HCT116 (cell line): ENCODE results near the gene RNF207. TPM values are rescaled to one million over a fixed set of nuclear protein-coding genes. Genes with fewer than 3 reads are reported as not detected.

Source experiments
- ATAC-seq: fragments of 200-7000 bp; cut with Tn5 transposase; 2 replicates; pipeline ENCODE4 v1.9.1; 2020; ENCODE audit warnings: mild to moderate bottlenecking, moderate library complexity
- BruUV-seq: library from RNA; stranded (reverse); fragments of 400-500 nt; replicated peaks from 2 replicates; lab custom pipeline; 2021; lab: Mats Ljungman, UMichigan
- CTCF ChIA-PET: fragments of 300-600 bp; sonication (Branson Sonifier 250); formaldehyde crosslinking; loops from one replicate; lab custom pipeline; 2021; ENCODE audit warnings: antibody characterized with exemption; lab: Charles Lee
- POLR2A ChIA-PET: fragments of 300-600, 350-600 bp; sonication (Branson Sonifier 250); formaldehyde crosslinking; loops from one replicate; lab custom pipeline; 2021; ENCODE audit warnings: antibody characterized with exemption; lab: Charles Lee
- RAD21 ChIA-PET, 2 experiments: fragments of 300-600 bp; sonication (Branson Sonifier 250); formaldehyde crosslinking; loops; one replicate each; lab custom pipeline; 2023; ENCODE audit warnings: low total read pairs in 2 of 2; ENCODE audit not compliant: uncharacterized antibody in 2 of 2, unreplicated experiment in 2 of 2, low non-redundant PET in 1 of 2; lab: Charles Lee
- DNase-seq: peaks from one replicate; pipeline ENCODE4 v3.0.0-alpha.2; 2010; ENCODE audit warnings: low read depth, low spot score
- H2AFZ ChIP-seq: fragments of 200-600 bp; shearing (Covaris generic), sonication (generic); 2 replicates; pipeline ENCODE4 v1.6.1; 2017; ENCODE audit warnings: low read depth, mixed run types, mixed read lengths, antibody characterized with exemption, low read length; ENCODE audit not compliant: poor library complexity, severe bottlenecking
- H3K27ac ChIP-seq: 2 replicates; pipeline ENCODE4 v1.5.1; 2012; ENCODE audit warnings: low read depth, low read length
- H3K27me3 ChIP-seq: fragments of 200-600 bp; sonication (generic); 2 replicates; pipeline ENCODE4 v1.6.1; 2016; ENCODE audit warnings: mixed run types, low read length, mixed read lengths; ENCODE audit not compliant: insufficient read depth
- H3K36me3 ChIP-seq, 2 experiments: fragments of 200-500 bp in 1 of 2; fragments of 200-600 bp in 1 of 2; sonication (Bioruptor generic) in 1 of 2; sonication (generic) in 1 of 2; 2 replicates each; pipeline versions ENCODE4 v1.5.1 to v1.6.1; 2014 to 2016; ENCODE audit warnings: low read length in 2 of 2, inconsistent platforms in 1 of 2, mixed read lengths in 1 of 2, mixed run types in 1 of 2; ENCODE audit not compliant: insufficient read depth in 2 of 2, control insufficient read depth in 1 of 2
- H3K4me1 ChIP-seq, 2 experiments: fragments of 200-600 bp in 1 of 2; sonication (generic) in 1 of 2; 2 replicates each; pipeline versions ENCODE4 v1.5.1 to v1.6.1; 2012 to 2017; ENCODE audit warnings: low read length in 2 of 2, inconsistent platforms in 1 of 2, mild to moderate bottlenecking in 1 of 2, mixed read lengths in 1 of 2, mixed run types in 1 of 2, moderate library complexity in 1 of 2; ENCODE audit not compliant: insufficient read depth in 2 of 2, control insufficient read depth in 1 of 2
- H3K4me2 ChIP-seq: fragments of 200-600 bp; sonication (generic); 2 replicates; pipeline ENCODE4 v1.6.1; 2017; ENCODE audit warnings: mixed run types, low read length, mixed read lengths
- H3K4me3 ChIP-seq, 2 experiments: fragments of 200-600 bp in 1 of 2; sonication (generic) in 1 of 2; replicated peaks in 1 of 2; 2 replicates each; pipeline ENCODE4 v1.5.1; 2011 to 2016; ENCODE audit warnings: low read length in 2 of 2, control low read depth in 1 of 2, low read depth in 1 of 2, mild to moderate bottlenecking in 1 of 2, mixed read lengths in 1 of 2, mixed run types in 1 of 2
- H3K79me2 ChIP-seq: fragments of 200-600 bp; sonication (generic); 2 replicates; pipeline ENCODE4 v1.6.1; 2017; ENCODE audit warnings: mild to moderate bottlenecking, mixed run types, low read length, moderate library complexity, mixed read lengths; ENCODE audit not compliant: insufficient read depth
- H3K9ac ChIP-seq: fragments of 200-600 bp; sonication (generic); 2 replicates; pipeline ENCODE4 v1.6.1; 2016; ENCODE audit warnings: low read length, mixed read lengths
- H3K9me2 ChIP-seq: fragments of 200-600 bp; sonication (generic), shearing (Covaris generic); 2 replicates; pipeline ENCODE4 v1.6.1; 2017; ENCODE audit warnings: mixed run types, mild to moderate bottlenecking, moderate library complexity; ENCODE audit not compliant: insufficient read depth
- H3K9me3 ChIP-seq, 2 experiments: fragments of 200-500 bp in 1 of 2; fragments of 200-600 bp in 1 of 2; sonication (Bioruptor generic) in 1 of 2; sonication (generic) in 1 of 2; 2 replicates each; pipeline ENCODE4 v1.6.1; 2014 to 2017; ENCODE audit warnings: low read length in 2 of 2, mixed read lengths in 2 of 2, inconsistent platforms in 1 of 2, low read depth in 1 of 2, mild to moderate bottlenecking in 1 of 2, mixed run types in 1 of 2, moderate library complexity in 1 of 2; ENCODE audit not compliant: control insufficient read depth in 1 of 2, insufficient read depth in 1 of 2
- H4K20me1 ChIP-seq: fragments of 200-600 bp; sonication (generic), shearing (Covaris generic); 2 replicates; pipeline ENCODE4 v1.6.1; 2017; ENCODE audit warnings: mixed run types, mild to moderate bottlenecking, moderate library complexity; ENCODE audit not compliant: insufficient read depth
- CEBPB ChIP-seq: IDR thresholded peaks from 2 replicates; pipeline ENCODE4 v1.6.1; 2012; ENCODE audit warnings: low read depth
- CTCF ChIP-seq, 3 experiments: fragments of 200-600 bp in 1 of 3; sonication (generic) in 1 of 3; IDR thresholded peaks in 2 of 3; conservative IDR thresholded peaks in 1 of 3; 2 replicates each; pipeline ENCODE4 v1.5.1; 2012 to 2017; ENCODE audit warnings: low read depth in 2 of 3, low read length in 2 of 3, antibody characterized with exemption in 1 of 3, borderline replicate concordance in 1 of 3, control low read depth in 1 of 3, mild to moderate bottlenecking in 1 of 3, mixed read lengths in 1 of 3, mixed run types in 1 of 3, moderate library complexity in 1 of 3; ENCODE audit not compliant: insufficient read depth in 1 of 3
- EGR1 ChIP-seq: IDR thresholded peaks from 2 replicates; pipeline ENCODE4 v1.6.1; 2012; ENCODE audit warnings: low read depth
- EZH2 ChIP-seq: fragments of 200-600 bp; sonication (generic); IDR thresholded peaks from 2 replicates; pipeline ENCODE4 v1.6.1; 2017; ENCODE audit warnings: antibody characterized with exemption, mixed run types
- JUND ChIP-seq: IDR thresholded peaks from 2 replicates; pipeline ENCODE4 v1.6.1; 2012
- POLR2AphosphoS5 ChIP-seq: IDR thresholded peaks from 2 replicates; pipeline ENCODE4 v1.6.1; 2011; ENCODE audit warnings: mild to moderate bottlenecking, low read depth, low read length, moderate library complexity
- SP1 ChIP-seq: IDR thresholded peaks from 2 replicates; pipeline ENCODE4 v1.6.1; 2012; ENCODE audit warnings: low read depth
- SRF ChIP-seq: IDR thresholded peaks from 2 replicates; pipeline ENCODE4 v1.6.1; 2012; ENCODE audit warnings: low read depth
- TCF7L2 ChIP-seq: IDR thresholded peaks from 2 replicates; pipeline ENCODE4 v1.7.0; 2011; ENCODE audit warnings: borderline replicate concordance, inconsistent platforms; ENCODE audit not compliant: insufficient read depth, insufficient read length; ENCODE audit errors: extremely low read depth
- YY1 ChIP-seq: IDR thresholded peaks from 2 replicates; pipeline ENCODE4 v1.6.1; 2011; ENCODE audit warnings: low read length, low read depth, moderate library complexity, mild to moderate bottlenecking; ENCODE audit not compliant: insufficient replicate concordance; ENCODE audit errors: extremely low read depth
- ZBTB33 ChIP-seq: IDR thresholded peaks from 2 replicates; pipeline ENCODE4 v1.6.1; 2011; ENCODE audit warnings: mild to moderate bottlenecking, low read length, moderate library complexity; ENCODE audit not compliant: insufficient replicate concordance; ENCODE audit errors: extremely low read depth
- ZNF274 ChIP-seq: fragments of 200-500 bp; sonication (Bioruptor generic); IDR thresholded peaks from 2 replicates; pipeline ENCODE4 v1.6.1; 2014; ENCODE audit warnings: mild to moderate bottlenecking, low read depth, low read length, inconsistent platforms
- intact Hi-C: fragments of 100-400 bp; cut with micrococcal nuclease; formaldehyde crosslinking; loops from 2 replicates; pipeline ENCODE4 v1.10.0; 2022
- total RNA-seq: library from RNA; stranded (reverse); gene quantifications from one replicate; pipeline ENCODE4 v1.2.1, GENCODE V29; 2021; ENCODE audit not compliant: unreplicated experiment
- TF ChIP-seq, protein P1 (sequence below): IDR thresholded peaks from 2 replicates; pipeline ENCODE4 v1.6.1; 2012

The RNF207 gene
- total RNA-seq, 1 experiment from 2014 or later = 61.2 TPM

DNA sequence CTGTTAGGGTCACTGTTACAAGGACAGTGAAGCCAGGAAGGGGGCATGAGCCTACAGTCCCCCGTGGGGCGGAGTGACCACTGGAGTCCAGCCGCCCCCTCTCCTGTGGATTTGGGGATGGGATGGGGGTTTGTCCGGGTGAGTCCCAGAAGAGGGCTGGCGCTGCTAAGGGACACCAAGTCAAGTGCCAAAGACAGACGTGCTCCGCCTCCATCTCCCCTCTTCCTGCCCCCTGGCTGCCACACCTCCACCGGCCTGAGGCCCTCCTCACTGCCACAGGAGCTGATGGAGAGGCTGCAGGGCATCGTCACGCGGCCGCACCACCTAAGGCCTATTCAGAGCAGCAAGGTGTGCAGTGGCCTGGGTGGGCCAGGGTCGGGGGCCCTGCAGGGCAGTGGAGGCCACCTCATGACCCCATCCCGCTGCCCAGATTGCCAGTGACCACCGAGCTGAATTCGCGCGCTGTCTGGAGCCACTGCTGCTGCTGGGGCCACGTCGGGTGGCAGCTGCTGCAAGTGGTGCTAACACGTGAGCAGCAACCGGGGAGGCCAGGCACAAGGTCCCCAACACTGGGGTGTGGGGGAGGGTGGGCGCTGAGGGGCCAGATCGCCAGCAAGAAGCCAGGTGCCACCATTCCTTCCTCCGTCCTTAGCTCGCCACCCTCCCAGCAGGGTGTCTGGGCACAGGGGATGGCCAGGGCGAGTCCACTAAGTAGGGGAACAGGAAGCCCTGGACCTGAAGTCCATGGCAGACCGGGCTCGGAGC lies 4.9 kb downstream of the RNF207 start (continued):
- TF ChIP-seq CTCF (IDR thresholded peaks at IDR 0.05 in 2 of 3, conservative IDR thresholded peaks at IDR 0.05 in 1 of 3; ENCODE audit: borderline replicate concordance in 1 of 3, insufficient read depth in 1 of 3, low read depth in 2 of 3, low read length in 2 of 3) (no peak), TCF7L2 (no peak), SP1 (no peak), SRF (no peak), CEBPB (no peak)

DNA sequence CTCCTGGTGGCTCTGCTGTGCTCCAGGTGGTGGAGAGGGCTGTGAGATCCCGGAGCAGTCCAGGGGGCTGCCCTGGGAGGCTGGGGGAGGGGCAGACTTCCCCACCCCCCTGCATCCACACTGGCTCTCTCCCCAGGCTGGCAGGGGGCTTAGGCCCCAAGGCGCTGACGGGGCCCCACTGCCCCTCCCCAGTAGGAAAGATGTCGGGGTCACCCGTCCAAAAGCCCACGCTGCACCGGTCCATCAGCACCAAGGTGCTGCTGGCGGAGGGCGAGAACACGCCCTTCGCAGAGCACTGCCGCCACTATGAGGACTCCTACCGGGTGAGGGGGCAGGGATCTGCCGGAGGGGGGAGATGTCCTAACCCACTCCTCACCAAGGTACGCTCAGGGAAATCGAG lies 5.8 kb downstream of the RNF207 start:
- Histone ChIP-seq H3K9me3 (no peaks in the 10 kb centered on the region), H3K9me2 (no peaks in the 10 kb centered on the region), H3K36me3 (peaks cover 0 to 33% of the 10 kb centered on the region in 2 experiments; a peak in 2 of 4 replicates), H3K4me2 (no peak overlapping the region), H3K27ac (no peak overlapping the region), H3K9ac (no peak overlapping the region), H2AFZ (no peak overlapping the region), H3K27me3 (no peaks in the 10 kb centered on the region), H4K20me1 (no peaks in the 10 kb centered on the region), H3K4me1 (peaks cover 0 to 12% of the 10 kb centered on the region in 2 experiments; a peak in 3 of 4 replicates), H3K79me2 (peaks cover 15% of the 10 kb centered on the region), H3K4me3 (no peak overlapping the region)
- intact Hi-C loops = no loop called here
- POLR2A ChIA-PET = no interaction called here
- ATAC-seq (no peak), DNase-seq (no peak)
- RAD21 ChIA-PET = no interaction called here
- CTCF ChIA-PET = no interaction called here
- BruUV-seq = no TSS peak
- TF ChIP-seq SP1 (no peak), ZNF274 (no peak), CEBPB (no peak), JUND (no peak), EGR1 (no peak), SRF (no peak), EZH2 (no peak), ZBTB33 (no peak), POLR2AphosphoS5 (no peak), CTCF (IDR thresholded peaks at IDR 0.05 in 2 of 3, conservative IDR thresholded peaks at IDR 0.05 in 1 of 3; ENCODE audit: borderline replicate concordance in 1 of 3, insufficient read depth in 1 of 3, low read depth in 2 of 3, low read length in 2 of 3) (no peak), YY1 (no peak)
- TF ChIP-seq, protein P1, sequence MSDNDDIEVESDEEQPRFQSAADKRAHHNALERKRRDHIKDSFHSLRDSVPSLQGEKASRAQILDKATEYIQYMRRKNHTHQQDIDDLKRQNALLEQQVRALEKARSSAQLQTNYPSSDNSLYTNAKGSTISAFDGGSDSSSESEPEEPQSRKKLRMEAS = no peak
